ENCODE data around the gene SMARCA1.
"Not testable (repeated sequence)": the region's sequence is repeated elsewhere in the genome, so short reads cannot be mapped to it uniquely, and the experiment has no call there.

SMARCA1 gene

GRCh38 chrX:129561453-129561852 is 38.2 kb upstream of the SMARCA1 start:
- ChIA-PET CTCF (interaction anchor here (0.8 kb wide), 1 partner anchor 21 kb away, joined by 4 read pairs; the partner anchor contains the start of gene OCRL), POLR2A (no interaction called here)
- DNase-seq (ENCODE audit: extremely low spot score): no peak
- TF ChIP-seq CTCF (IDR thresholded peaks at IDR 0.05; ENCODE audit: control extremely low read depth, extremely low read depth, low read depth, missing control alignments): no peak

GRCh38 chrX:129559783-129560182 is 36.5 kb upstream of the SMARCA1 start:
- CTCF ChIA-PET: interaction anchor here (1.0 kb wide), 1 partner anchor 9 kb away, joined by 3 read pairs; no protein-coding TSS in a partner anchor
- DNase-seq (ENCODE audit: extremely low spot score): no peak
- no peak for TF ChIP-seq CTCF (IDR thresholded peaks at IDR 0.05; ENCODE audit: control extremely low read depth, extremely low read depth, low read depth, missing control alignments)
- POLR2A ChIA-PET: no interaction called here

- DNase-seq (ENCODE audit: extremely low spot score): no peak
- CTCF ChIA-PET: no interaction called here
- TF ChIP-seq CTCF (IDR thresholded peaks at IDR 0.05; ENCODE audit: control extremely low read depth, extremely low read depth, low read depth, missing control alignments): no peak
- POLR2A ChIA-PET: no interaction called here
Measured at GRCh38 chrX:129557844-129558480, 34.7 kb upstream of the SMARCA1 start.

- POLR2A ChIA-PET: no interaction called here
- no peak for DNase-seq (ENCODE audit: extremely low spot score)
- no peak for TF ChIP-seq CTCF (IDR thresholded peaks at IDR 0.05; ENCODE audit: control extremely low read depth, extremely low read depth, low read depth, missing control alignments)
- CTCF ChIA-PET: no interaction called here
Measured at GRCh38 chrX:129556806-129557315, 33.6 kb upstream of the SMARCA1 start.

- DNase-seq (ENCODE audit: extremely low spot score); POLR2A ChIA-PET: not testable (repeated sequence)
- CTCF ChIA-PET: interaction anchor here (1.9 kb wide), 1 partner anchor 10 kb away, joined by 4 read pairs; no protein-coding TSS in a partner anchor
Measured at GRCh38 chrX:129554816-129555215, 31.5 kb upstream of the SMARCA1 start.

- TF ChIP-seq CTCF (IDR thresholded peaks at IDR 0.05; ENCODE audit: control extremely low read depth, extremely low read depth, low read depth, missing control alignments): no peak
- ChIA-PET CTCF (interaction anchor here (1.9 kb wide), 1 partner anchor 9 kb away, joined by 4 read pairs; no protein-coding TSS in a partner anchor), POLR2A (no interaction called here)
- peak; percentile 15 for DNase-seq (ENCODE audit: extremely low spot score)
Measured at GRCh38 chrX:129553619-129554288, 30.5 kb upstream of the SMARCA1 start.

GRCh38 chrX:129549124-129549523 is 25.8 kb upstream of the SMARCA1 start:
- ChIA-PET POLR2A (interaction anchor here (0.5 kb wide), 1 partner anchor 437 kb away, joined by 3 read pairs; no protein-coding TSS in a partner anchor), CTCF (no interaction called here)
- DNase-seq (ENCODE audit: extremely low spot score): no peak
- no peak for TF ChIP-seq CTCF (IDR thresholded peaks at IDR 0.05; ENCODE audit: control extremely low read depth, extremely low read depth, low read depth, missing control alignments)

All from GM10248 (cell line).